ENCODE results near the gene CCDC88A.

Gene CCDC88A

GRCh38 chr2:55330541-55331297 lies 88.9 kb downstream of the CCDC88A start:
- Histone ChIP-seq H3K36me3 (replicated peaks; ENCODE audit: low read depth, low read length) (peaks cover 22% of the 10 kb centered on the region), H3K79me2 (ENCODE audit: low read length) (no peaks in the 10 kb centered on the region), H3K9me3 (ENCODE audit: insufficient read depth, low read length) (no peaks in the 10 kb centered on the region), H4K20me1 (ENCODE audit: insufficient read depth, low read length) (no peaks in the 10 kb centered on the region), H3K4me1 (ENCODE audit: low read length) (no peaks in the 10 kb centered on the region), H3K27ac (ENCODE audit: low read length) (no peak overlapping the region), H3K9ac (ENCODE audit: low read length) (no peak overlapping the region), H3K27me3 (ENCODE audit: low read depth, low read length) (no peaks in the 10 kb centered on the region), H2AFZ (ENCODE audit: low read depth, low read length) (no peak overlapping the region), H3K4me2 (ENCODE audit: low read length) (no peak overlapping the region), H3K4me3 (ENCODE audit: low read length) (no peak overlapping the region)
- TF ChIP-seq CTCF (IDR thresholded peaks at IDR 0.05; ENCODE audit: low read depth, low read length), result no peak
- TF ChIP-seq EZH2phosphoT487 (IDR thresholded peaks at IDR 0.05; ENCODE audit: low read depth), result no peak

DNA sequence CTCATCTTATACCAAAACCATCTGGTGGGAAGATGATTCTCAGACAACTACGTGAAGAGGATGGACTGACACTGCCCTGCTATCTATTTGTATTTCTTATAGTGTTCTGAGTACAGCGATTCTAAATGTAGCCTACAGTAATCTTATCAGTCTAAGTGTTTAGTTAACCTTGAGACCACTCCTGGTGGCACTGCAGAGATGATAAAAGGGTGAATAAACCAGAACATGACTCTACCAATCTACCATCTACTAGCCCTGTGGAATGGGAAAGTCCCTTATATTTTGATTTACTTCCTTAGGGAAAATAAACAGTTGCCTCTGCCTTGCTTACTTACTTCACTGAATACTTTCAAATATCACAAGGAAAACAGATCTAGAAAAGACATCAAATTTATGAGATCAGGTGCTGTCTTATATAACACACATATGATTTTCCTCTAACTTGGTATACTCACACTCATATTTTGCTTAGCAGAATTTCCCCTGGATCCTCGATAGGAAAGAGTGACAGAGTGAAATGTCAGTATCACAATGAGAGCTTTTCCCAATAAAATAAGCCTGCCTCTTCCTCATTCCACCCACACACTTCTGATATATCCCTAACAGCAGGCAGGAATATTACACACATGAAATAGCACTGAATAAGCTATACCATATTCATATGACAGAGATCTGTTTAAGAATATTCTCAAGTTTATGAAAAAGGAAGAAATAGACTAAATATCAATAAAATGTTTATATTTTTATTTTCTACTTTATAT lies 92.0 kb downstream of the CCDC88A start:
- Histone ChIP-seq H3K9me3 (ENCODE audit: insufficient read depth, low read length) (no peaks in the 10 kb centered on the region), H3K36me3 (replicated peaks; ENCODE audit: low read depth, low read length) (peaks cover 27% of the 10 kb centered on the region), H3K9ac (ENCODE audit: low read length) (no peak overlapping the region), H3K4me3 (ENCODE audit: low read length) (no peak overlapping the region), H3K4me2 (ENCODE audit: low read length) (no peak overlapping the region), H3K27ac (ENCODE audit: low read length) (no peak overlapping the region), H3K27me3 (ENCODE audit: low read depth, low read length) (no peaks in the 10 kb centered on the region), H3K79me2 (ENCODE audit: low read length) (no peaks in the 10 kb centered on the region), H3K4me1 (ENCODE audit: low read length) (no peaks in the 10 kb centered on the region), H2AFZ (ENCODE audit: low read depth, low read length) (no peak overlapping the region), H4K20me1 (ENCODE audit: insufficient read depth, low read length) (no peaks in the 10 kb centered on the region)
- no peak for TF ChIP-seq CTCF (IDR thresholded peaks at IDR 0.05; ENCODE audit: low read depth, low read length)

- TF ChIP-seq EZH2phosphoT487 (IDR thresholded peaks at IDR 0.05; ENCODE audit: low read depth) (no peak), CTCF (IDR thresholded peaks at IDR 0.05; ENCODE audit: low read depth, low read length) (no peak)
- Histone ChIP-seq H3K4me1 (ENCODE audit: low read length) (peaks cover 33% of the 10 kb centered on the region), H3K27me3 (ENCODE audit: low read depth, low read length) (no peaks in the 10 kb centered on the region), H3K79me2 (ENCODE audit: low read length) (no peaks in the 10 kb centered on the region), H3K4me3 (ENCODE audit: low read length) (no peak overlapping the region), H3K36me3 (replicated peaks; ENCODE audit: low read depth, low read length) (peaks cover 21% of the 10 kb centered on the region), H4K20me1 (ENCODE audit: insufficient read depth, low read length) (no peaks in the 10 kb centered on the region), H2AFZ (ENCODE audit: low read depth, low read length) (no peak overlapping the region), H3K9me3 (ENCODE audit: insufficient read depth, low read length) (no peaks in the 10 kb centered on the region), H3K4me2 (ENCODE audit: low read length) (no peak overlapping the region), H3K27ac (ENCODE audit: low read length) (no peak overlapping the region), H3K9ac (ENCODE audit: low read length) (no peak overlapping the region)
These were observed 104.7 kb downstream of the CCDC88A start for GRCh38 chr2:55314985-55315384.

GRCh38 chr2:55311444-55311870 lies 108.2 kb downstream of the CCDC88A start:
- TF ChIP-seq EZH2phosphoT487 (IDR thresholded peaks at IDR 0.05; ENCODE audit: low read depth) (no peak), CTCF (IDR thresholded peaks at IDR 0.05; ENCODE audit: low read depth, low read length) (no peak)
- H3K79me2 ChIP-seq (ENCODE audit: low read length), result no peaks in the 10 kb centered on the region
- H3K9ac ChIP-seq (ENCODE audit: low read length), result no peak overlapping the region
- H2AFZ ChIP-seq (ENCODE audit: low read depth, low read length), result no peak overlapping the region
- H3K9me3 ChIP-seq (ENCODE audit: insufficient read depth, low read length), result no peaks in the 10 kb centered on the region
- peaks cover 22% of the 10 kb centered on the region for H3K36me3 ChIP-seq (replicated peaks; ENCODE audit: low read depth, low read length)
- H3K4me3 ChIP-seq (ENCODE audit: low read length), result 0 out of 2 replicates have a peak overlapping the region, but pooled peaks have one; percentile 8
- H3K27me3 ChIP-seq (ENCODE audit: low read depth, low read length), result no peaks in the 10 kb centered on the region
- H4K20me1 ChIP-seq (ENCODE audit: insufficient read depth, low read length), result no peaks in the 10 kb centered on the region
- peak overlapping the region; percentile 58 for H3K4me2 ChIP-seq (ENCODE audit: low read length)
- H3K4me1 ChIP-seq (ENCODE audit: low read length), result peaks cover 35% of the 10 kb centered on the region
- peak overlapping the region; percentile 62 for H3K27ac ChIP-seq (ENCODE audit: low read length)

Data from OCI-LY3 (cell line).